GM12878 (cell line): ENCODE results near the gene EFCC1. TPM values are rescaled to one million over a fixed set of nuclear protein-coding genes. Genes with fewer than 3 reads are reported as not detected.

ENCODE experiments used
- ATAC-seq: fragments of 200-7000 bp; cut with Tn5 transposase; 3 replicates; pipeline ENCODE4 v1.9.1; 2020; ENCODE audit warnings: mild to moderate bottlenecking, moderate library complexity
- BruUV-seq: library from RNA; stranded (reverse); fragments of 400-500 nt; replicated peaks from 2 replicates; lab custom pipeline; 2021; lab: Mats Ljungman, UMichigan
- CTCF ChIA-PET: fragments of 300-600 bp; sonication (Branson Sonifier 250); formaldehyde crosslinking; extraction: SDS; loops from one replicate; lab custom pipeline; 2021; ENCODE audit warnings: inconsistent platforms; lab: Yijun Ruan, JAX
- POLR2A ChIA-PET: fragments of 350-600 bp; formaldehyde crosslinking; extraction: SDS; loops from one replicate; lab custom pipeline; 2021; ENCODE audit warnings: inconsistent platforms; lab: Charles Lee
- RAD21 ChIA-PET: fragments of 300-600 bp; sonication (Branson Sonifier 250); formaldehyde crosslinking; loops from one replicate; lab custom pipeline; 2023; ENCODE audit warnings: antibody characterized with exemption; ENCODE audit not compliant: unreplicated experiment; lab: Charles Lee
- SMC1A ChIA-PET: fragments of 300-600 bp; sonication (Branson Sonifier 250); formaldehyde crosslinking; loops from one replicate; lab custom pipeline; 2023; ENCODE audit not compliant: unreplicated experiment, uncharacterized antibody; lab: Charles Lee
- DNase-seq: peaks from one replicate; pipeline ENCODE4 v3.0.0-alpha.2; 2011; ENCODE audit warnings: low read depth, low spot score
- FAIRE-seq: peaks from 3 replicates; lab custom pipeline; 2011; peaks lifted over from hg19 to GRCh38; lab: Jason Lieb, UNC
- H2AFZ ChIP-seq: 2 replicates; pipeline ENCODE4 v1.6.0; 2011; ENCODE audit warnings: low read depth, low read length, control low read depth; ENCODE audit not compliant: control insufficient read depth
- H3K27ac ChIP-seq: 2 replicates; pipeline ENCODE4 v1.5.1; 2011; ENCODE audit warnings: control low read depth; ENCODE audit not compliant: control insufficient read depth, insufficient read depth
- H3K27me3 ChIP-seq, 2 experiments: replicated peaks in 1 of 2; 2 replicates each; pipeline versions ENCODE4 v1.6.0 to v1.6.1; 2011; ENCODE audit warnings: low read length in 1 of 2; ENCODE audit not compliant: control insufficient read depth in 2 of 2, insufficient read depth in 2 of 2
- H3K36me3 ChIP-seq, 2 experiments: 2 replicates each; pipeline ENCODE4 v1.5.1; 2011; ENCODE audit warnings: low read length in 1 of 2; ENCODE audit not compliant: control insufficient read depth in 2 of 2, insufficient read depth in 2 of 2
- H3K4me1 ChIP-seq: 2 replicates; pipeline ENCODE4 v1.6.1; 2011; ENCODE audit warnings: mild to moderate bottlenecking, low read length, moderate library complexity, mixed read lengths; ENCODE audit not compliant: control insufficient read depth, insufficient read depth
- H3K4me2 ChIP-seq: 2 replicates; pipeline ENCODE4 v1.6.0; 2011; ENCODE audit warnings: control low read depth; ENCODE audit not compliant: control insufficient read depth, insufficient read depth
- H3K4me3 ChIP-seq: fragments of 200-600 bp; sonication (generic); 2 replicates; pipeline ENCODE4 v1.5.1; 2016
- H3K79me2 ChIP-seq: 2 replicates; pipeline ENCODE4 v1.6.0; 2011; ENCODE audit warnings: low read length; ENCODE audit not compliant: control insufficient read depth, insufficient read depth
- H3K9ac ChIP-seq: 2 replicates; pipeline ENCODE4 v1.8.0; 2011; ENCODE audit warnings: low read length, control low read depth, mixed read lengths; ENCODE audit not compliant: control insufficient read depth, insufficient read depth
- H3K9me3 ChIP-seq: replicated peaks from 3 replicates; pipeline ENCODE4 v1.5.1; 2011; ENCODE audit warnings: mild to moderate bottlenecking, low read length; ENCODE audit not compliant: control insufficient read depth, insufficient read depth
- H4K20me1 ChIP-seq: 2 replicates; pipeline ENCODE4 v1.6.0; 2011; ENCODE audit not compliant: control insufficient read depth, insufficient read depth
- BMI1 ChIP-seq: fragments of 450-650 bp; IDR thresholded peaks from 2 replicates; pipeline ENCODE4 v1.6.1; 2016; ENCODE audit warnings: mild to moderate bottlenecking, moderate library complexity, borderline replicate concordance
- CBFB ChIP-seq: IDR thresholded peaks from 2 replicates; pipeline ENCODE4 v1.6.1; 2016; ENCODE audit warnings: antibody characterized with exemption, low read depth
- FOXM1 ChIP-seq: IDR thresholded peaks from 2 replicates; pipeline ENCODE4 v1.6.1; 2012; ENCODE audit warnings: low read depth, mild to moderate bottlenecking, inconsistent platforms, low read length, moderate library complexity
- KAT2A ChIP-seq: conservative IDR thresholded peaks from 2 replicates; pipeline ENCODE4 v1.6.1; 2011; ENCODE audit warnings: low read depth, low read length; ENCODE audit not compliant: control insufficient read depth
- LARP7 ChIP-seq: fragments of 450-650 bp; IDR thresholded peaks from 2 replicates; pipeline ENCODE4 v1.6.1; 2017; ENCODE audit warnings: mild to moderate bottlenecking
- MAX ChIP-seq: IDR thresholded peaks from 2 replicates; pipeline ENCODE4 v1.6.1; 2012; ENCODE audit warnings: low read depth, low read length, improper control_type of control experiment
- MEF2B ChIP-seq: fragments of 450-650 bp; IDR thresholded peaks from 2 replicates; pipeline ENCODE4 v1.6.1; 2018; ENCODE audit warnings: mild to moderate bottlenecking, moderate library complexity; ENCODE audit not compliant: partially characterized antibody, poor library complexity, severe bottlenecking
- MYB ChIP-seq: fragments of 150-350 bp; IDR thresholded peaks from 2 replicates; pipeline ENCODE4 v1.6.1; 2014; ENCODE audit warnings: mild to moderate bottlenecking, low read depth, low read length, borderline replicate concordance
- NFXL1 ChIP-seq: fragments of 450-650 bp; IDR thresholded peaks from 2 replicates; pipeline ENCODE4 v1.6.1; 2017; ENCODE audit warnings: antibody characterized with exemption, mild to moderate bottlenecking, borderline replicate concordance
- NFYB ChIP-seq: IDR thresholded peaks from 2 replicates; pipeline ENCODE4 v1.6.1; 2011; ENCODE audit warnings: low read depth, mild to moderate bottlenecking, low read length, improper control_type of control experiment, moderate library complexity; ENCODE audit not compliant: insufficient read depth
- NR2C1 ChIP-seq: fragments of 450-650 bp; IDR thresholded peaks from 2 replicates; pipeline ENCODE4 v1.6.1; 2017; ENCODE audit warnings: antibody characterized with exemption, mild to moderate bottlenecking, moderate library complexity
- NR2F1 ChIP-seq: fragments of 450-650 bp; conservative IDR thresholded peaks from 2 replicates; pipeline ENCODE4 v1.6.1; 2017; ENCODE audit warnings: mild to moderate bottlenecking
- ZBTB4 ChIP-seq: fragments of 450-650 bp; formaldehyde crosslinking; IDR thresholded peaks from 2 replicates; pipeline ENCODE4 v1.4.0; 2022; ENCODE audit warnings: mild to moderate bottlenecking, moderate library complexity
- ZNF274 ChIP-seq: IDR thresholded peaks from one replicate; pipeline ENCODE4 v1.8.0; 2011; ENCODE audit not compliant: insufficient read length, insufficient read depth
- ZNF384 ChIP-seq: IDR thresholded peaks from 2 replicates; pipeline ENCODE4 v1.6.1; 2012; ENCODE audit warnings: low read depth, mild to moderate bottlenecking, low read length, improper control_type of control experiment, borderline replicate concordance
- whole genome bisulfite sequencing: methylation state at CpG from one replicate; pipeline ENCODE4 v1.1.6; 2016; ENCODE audit warnings: low lambda C conversion rate; ENCODE audit not compliant: insufficient replicate concordance, insufficient coverage; ENCODE audit errors: missing lambda C conversion rate; 5-methylcytosine and 5-hydroxymethylcytosine counted together
- in situ Hi-C: fragments of 300-500 bp; cut with MboI; formaldehyde crosslinking; loops from 9 replicates; pipeline ENCODE4 v1.14.3; 2018; ENCODE audit warnings: mixed read lengths
- intact Hi-C: fragments of 100-400 bp; cut with micrococcal nuclease; formaldehyde crosslinking; loops from one replicate; pipeline ENCODE4 v1.14.2; 2022; ENCODE audit not compliant: unreplicated experiment
- polyA plus RNA-seq, 11 experiments: library from polyadenylated mRNA; depleted of rRNA in 4 of 11; unstranded in 6 of 11; stranded (reverse) in 5 of 11; fragments of >200 nt; fragmentation: Nextera tagmentation in 4 of 11; fragmentation: Illumina TruSeq in 1 of 11; extraction: Ambion mirVana in 4 of 11; extraction: Trizol in 1 of 11; gene quantifications; 1 replicate in 1 of 11; 2 replicates in 10 of 11; pipeline versions ENCODE4 v1.2.1 to v1.2.3, GENCODE V29; 2011 to 2016; ENCODE audit warnings: inconsistent platforms in 2 of 11, missing spikeins in 2 of 11, low read depth in 1 of 11
- total RNA-seq, 4 experiments: library from RNA; depleted of rRNA in 3 of 4; stranded (reverse); fragments of >200 nt in 3 of 4; fragmentation: Illumina TruSeq in 1 of 4; extraction: Trizol in 1 of 4; gene quantifications; 2 replicates each; pipeline versions ENCODE4 v1.2.1 to v1.2.3, GENCODE V29; 2013 to 2021
- TF ChIP-seq, protein P1 (sequence below): IDR thresholded peaks from 2 replicates; pipeline ENCODE4 v1.6.1; 2011; ENCODE audit warnings: mild to moderate bottlenecking, low read depth, low read length, moderate library complexity; ENCODE audit not compliant: insufficient replicate concordance
- TF ChIP-seq, protein P2 (sequence below): fragments of 450-650 bp; IDR thresholded peaks from 2 replicates; pipeline ENCODE4 v1.6.1; 2018; ENCODE audit warnings: borderline replicate concordance, mild to moderate bottlenecking; ENCODE audit not compliant: partially characterized antibody

The EFCC1 gene
- total and polyA plus RNA-seq, 10 of the 15 experiments (the other 5 are each of a cell fraction or from before 2014, with no cell fraction given) = not detected

- Histone ChIP-seq H3K79me2 (no peaks in the 10 kb centered on the region), H3K9me3 (no peaks in the 10 kb centered on the region), H3K27ac (no peak overlapping the region), H3K9ac (no peak overlapping the region), H3K4me1 (0 out of 2 replicates have a peak, but pooled peaks cover 3% of the 10 kb centered on the region), H2AFZ (no peak overlapping the region), H3K27me3 (no peaks in the 10 kb centered on the region; a peak in 2 of 4 replicates), H3K4me2 (no peak overlapping the region), H3K4me3 (no peak overlapping the region), H3K36me3 (no peaks in the 10 kb centered on the region), H4K20me1 (no peaks in the 10 kb centered on the region)
- ChIA-PET POLR2A (no interaction called here), SMC1A (interaction anchor here (0.9 kb wide), 1 partner anchor 103 kb away, joined by 3 read pairs; no protein-coding TSS in a partner anchor), CTCF (interaction anchor here (0.7 to 1.5 kb wide), 2 partner anchors 88 to 187 kb away, joined by 3 to 4 read pairs; no protein-coding TSS in a partner anchor), RAD21 (no interaction called here)
- ATAC-seq (no peak), FAIRE-seq (no peak), DNase-seq (no peak)
- in situ Hi-C loops = loop anchor here (5.0 kb wide), 1 partner anchor 183 kb away; no protein-coding TSS in a partner anchor
- no TSS peak for BruUV-seq
- intact Hi-C loops = no loop called here
- 41% methylated on average over 11 of the region's 11 CpGs for WGBS
- TF ChIP-seq MYB = no peak
- TF ChIP-seq NFYB = no peak
- no peak for TF ChIP-seq MAX
- no peak for TF ChIP-seq MEF2B
- TF ChIP-seq CBFB = no peak
- TF ChIP-seq NR2F1 = no peak
- TF ChIP-seq, protein P1, sequence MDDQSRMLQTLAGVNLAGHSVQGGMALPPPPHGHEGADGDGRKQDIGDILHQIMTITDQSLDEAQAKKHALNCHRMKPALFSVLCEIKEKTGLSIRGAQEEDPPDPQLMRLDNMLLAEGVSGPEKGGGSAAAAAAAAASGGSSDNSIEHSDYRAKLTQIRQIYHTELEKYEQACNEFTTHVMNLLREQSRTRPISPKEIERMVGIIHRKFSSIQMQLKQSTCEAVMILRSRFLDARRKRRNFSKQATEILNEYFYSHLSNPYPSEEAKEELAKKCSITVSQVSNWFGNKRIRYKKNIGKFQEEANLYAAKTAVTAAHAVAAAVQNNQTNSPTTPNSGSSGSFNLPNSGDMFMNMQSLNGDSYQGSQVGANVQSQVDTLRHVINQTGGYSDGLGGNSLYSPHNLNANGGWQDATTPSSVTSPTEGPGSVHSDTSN = no peak
- TF ChIP-seq ZBTB4 = no peak
- TF ChIP-seq KAT2A = no peak
- no peak for TF ChIP-seq NR2C1
- no peak for TF ChIP-seq LARP7
- TF ChIP-seq, protein P2, sequence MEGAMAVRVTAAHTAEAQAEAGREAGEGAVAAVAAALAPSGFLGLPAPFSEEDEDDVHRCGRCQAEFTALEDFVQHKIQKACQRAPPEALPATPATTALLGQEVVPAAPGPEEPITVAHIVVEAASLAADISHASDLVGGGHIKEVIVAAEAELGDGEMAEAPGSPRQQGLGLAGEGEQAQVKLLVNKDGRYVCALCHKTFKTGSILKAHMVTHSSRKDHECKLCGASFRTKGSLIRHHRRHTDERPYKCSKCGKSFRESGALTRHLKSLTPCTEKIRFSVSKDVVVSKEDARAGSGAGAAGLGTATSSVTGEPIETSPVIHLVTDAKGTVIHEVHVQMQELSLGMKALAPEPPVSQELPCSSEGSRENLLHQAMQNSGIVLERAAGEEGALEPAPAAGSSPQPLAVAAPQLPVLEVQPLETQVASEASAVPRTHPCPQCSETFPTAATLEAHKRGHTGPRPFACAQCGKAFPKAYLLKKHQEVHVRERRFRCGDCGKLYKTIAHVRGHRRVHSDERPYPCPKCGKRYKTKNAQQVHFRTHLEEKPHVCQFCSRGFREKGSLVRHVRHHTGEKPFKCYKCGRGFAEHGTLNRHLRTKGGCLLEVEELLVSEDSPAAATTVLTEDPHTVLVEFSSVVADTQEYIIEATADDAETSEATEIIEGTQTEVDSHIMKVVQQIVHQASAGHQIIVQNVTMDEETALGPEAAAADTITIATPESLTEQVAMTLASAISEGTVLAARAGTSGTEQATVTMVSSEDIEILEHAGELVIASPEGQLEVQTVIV = no peak
- no peak for TF ChIP-seq FOXM1
- no peak for TF ChIP-seq BMI1
- no peak for TF ChIP-seq ZNF384
- TF ChIP-seq ZNF274 = no peak
- TF ChIP-seq NFXL1 = no peak
Measured at GRCh38 chr3:129059311-129059958, 58.3 kb downstream of the EFCC1 start.
